Measurements from ENCODE around the gene CCDC32.

DNA sequence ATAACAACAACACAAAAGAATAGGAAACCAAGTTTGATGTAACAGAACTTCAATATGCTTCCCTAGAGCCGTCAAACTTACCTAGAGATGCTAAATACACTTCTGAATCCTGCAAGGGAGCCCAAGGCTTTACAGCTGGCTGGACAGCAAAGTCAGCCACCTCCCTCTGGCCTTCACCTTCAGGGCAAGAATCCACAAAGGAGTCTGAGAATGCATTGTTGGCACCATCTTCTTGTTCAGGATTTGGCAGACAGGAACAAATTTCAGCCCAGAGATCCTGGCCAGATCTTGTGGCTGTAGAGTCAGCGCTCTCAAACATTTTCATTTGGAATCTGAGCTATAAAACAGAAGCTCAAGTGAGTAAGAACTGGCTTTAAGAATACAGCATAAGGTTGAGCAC is 2.2 kb downstream of the CCDC32 start:
- no peak for TF ChIP-seq SAP30 (IDR thresholded peaks at IDR 0.05; ENCODE audit: insufficient read depth, insufficient replicate concordance, low read length)
- TF ChIP-seq, protein P1, sequence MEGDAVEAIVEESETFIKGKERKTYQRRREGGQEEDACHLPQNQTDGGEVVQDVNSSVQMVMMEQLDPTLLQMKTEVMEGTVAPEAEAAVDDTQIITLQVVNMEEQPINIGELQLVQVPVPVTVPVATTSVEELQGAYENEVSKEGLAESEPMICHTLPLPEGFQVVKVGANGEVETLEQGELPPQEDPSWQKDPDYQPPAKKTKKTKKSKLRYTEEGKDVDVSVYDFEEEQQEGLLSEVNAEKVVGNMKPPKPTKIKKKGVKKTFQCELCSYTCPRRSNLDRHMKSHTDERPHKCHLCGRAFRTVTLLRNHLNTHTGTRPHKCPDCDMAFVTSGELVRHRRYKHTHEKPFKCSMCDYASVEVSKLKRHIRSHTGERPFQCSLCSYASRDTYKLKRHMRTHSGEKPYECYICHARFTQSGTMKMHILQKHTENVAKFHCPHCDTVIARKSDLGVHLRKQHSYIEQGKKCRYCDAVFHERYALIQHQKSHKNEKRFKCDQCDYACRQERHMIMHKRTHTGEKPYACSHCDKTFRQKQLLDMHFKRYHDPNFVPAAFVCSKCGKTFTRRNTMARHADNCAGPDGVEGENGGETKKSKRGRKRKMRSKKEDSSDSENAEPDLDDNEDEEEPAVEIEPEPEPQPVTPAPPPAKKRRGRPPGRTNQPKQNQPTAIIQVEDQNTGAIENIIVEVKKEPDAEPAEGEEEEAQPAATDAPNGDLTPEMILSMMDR (IDR thresholded peaks at IDR 0.05; ENCODE audit: control extremely low read depth in 1 of 3, insufficient read depth in 1 of 3, low read depth in 1 of 3, low read length in 3 of 3): no peak
- TF ChIP-seq, protein P2, sequence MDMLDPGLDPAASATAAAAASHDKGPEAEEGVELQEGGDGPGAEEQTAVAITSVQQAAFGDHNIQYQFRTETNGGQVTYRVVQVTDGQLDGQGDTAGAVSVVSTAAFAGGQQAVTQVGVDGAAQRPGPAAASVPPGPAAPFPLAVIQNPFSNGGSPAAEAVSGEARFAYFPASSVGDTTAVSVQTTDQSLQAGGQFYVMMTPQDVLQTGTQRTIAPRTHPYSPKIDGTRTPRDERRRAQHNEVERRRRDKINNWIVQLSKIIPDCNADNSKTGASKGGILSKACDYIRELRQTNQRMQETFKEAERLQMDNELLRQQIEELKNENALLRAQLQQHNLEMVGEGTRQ (IDR thresholded peaks at IDR 0.05; ENCODE audit: low read length): no peak
- no peak for TF ChIP-seq EZH2 (IDR thresholded peaks at IDR 0.05; ENCODE audit: low read depth, low read length, severe bottlenecking)
- no peak for TF ChIP-seq BRCA1 (IDR thresholded peaks at IDR 0.05; ENCODE audit: low read depth, low read length)
- no peak for TF ChIP-seq CREB1 (IDR thresholded peaks at IDR 0.05)
- TF ChIP-seq POLR2A (IDR thresholded peaks at IDR 0.05; ENCODE audit: control extremely low read depth in 1 of 2, low read depth in 2 of 2, low read length in 2 of 2): no peak
- no peak for TF ChIP-seq SP1 (IDR thresholded peaks at IDR 0.05; ENCODE audit: low read depth, low read length)
- no peak for TF ChIP-seq JUND (IDR thresholded peaks at IDR 0.05; ENCODE audit: low read length)
- no peak for TF ChIP-seq GABPA (IDR thresholded peaks at IDR 0.05; ENCODE audit: borderline replicate concordance, insufficient read depth, low read length)
